SH-SY5Y (cell line): ENCODE results near the gene GPR55.

Experiments used
- GATA2 ChIP-seq: IDR thresholded peaks from 2 replicates; pipeline ENCODE4 v1.6.1; 2011; ENCODE audit warnings: mild to moderate bottlenecking, low read depth, low read length
- GATA3 ChIP-seq: IDR thresholded peaks from 2 replicates; pipeline ENCODE4 v1.6.1; 2011; ENCODE audit warnings: low read depth, mild to moderate bottlenecking, low read length, moderate library complexity

DNA sequence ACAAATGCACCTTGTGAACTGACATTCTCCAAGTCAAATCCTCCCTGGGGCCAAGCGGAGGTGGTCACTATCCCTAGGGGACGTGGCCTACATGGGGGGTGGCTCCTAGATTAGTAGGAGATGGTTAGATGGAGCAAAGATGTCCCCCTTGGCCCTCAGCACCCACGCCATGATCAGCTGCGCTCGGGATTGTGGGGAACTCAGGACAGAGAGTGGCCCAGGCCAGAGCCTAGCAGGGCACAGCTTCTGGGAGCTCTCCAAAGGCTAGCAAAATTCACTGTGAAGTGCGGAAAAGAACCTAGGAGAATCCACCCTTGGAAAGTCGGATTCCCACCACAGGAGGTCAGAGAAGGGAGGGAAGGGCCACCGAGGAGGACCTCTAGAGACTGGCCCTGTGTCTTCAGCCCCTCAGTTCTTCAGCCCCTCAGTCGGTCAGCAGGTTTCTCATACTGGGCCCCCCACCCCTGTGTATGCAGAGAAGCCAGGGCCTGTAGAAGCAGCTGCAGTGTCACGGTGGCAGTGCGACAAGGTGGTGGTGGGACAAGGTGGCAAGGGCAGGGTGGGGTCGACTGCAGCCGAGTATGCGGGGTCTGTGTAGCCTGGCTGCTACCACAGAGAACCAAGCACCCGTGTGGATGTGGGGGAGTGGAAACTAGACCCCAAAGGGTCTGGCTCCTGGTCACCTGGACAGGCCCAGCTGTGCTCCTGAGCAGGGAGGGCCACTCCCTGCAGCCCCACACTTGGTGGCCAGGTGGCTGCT, 18.4 kb downstream of the GPR55 start:
- no peak for TF ChIP-seq GATA3
- no peak for TF ChIP-seq GATA2
